ENCODE data around the gene MXRA8. TPM values are rescaled to one million over a fixed set of nuclear protein-coding genes. Genes with fewer than 3 reads are reported as not detected.
A peak's percentile ranks its signal among the peaks of the same experiment; 100 is the strongest.

Gene MXRA8
- total and polyA plus RNA-seq, 9 of the 15 experiments (the other 6 are each of a cell fraction or from before 2014, with no cell fraction given) = 0.66 to 11.3 (median 6.3) TPM

DNA sequence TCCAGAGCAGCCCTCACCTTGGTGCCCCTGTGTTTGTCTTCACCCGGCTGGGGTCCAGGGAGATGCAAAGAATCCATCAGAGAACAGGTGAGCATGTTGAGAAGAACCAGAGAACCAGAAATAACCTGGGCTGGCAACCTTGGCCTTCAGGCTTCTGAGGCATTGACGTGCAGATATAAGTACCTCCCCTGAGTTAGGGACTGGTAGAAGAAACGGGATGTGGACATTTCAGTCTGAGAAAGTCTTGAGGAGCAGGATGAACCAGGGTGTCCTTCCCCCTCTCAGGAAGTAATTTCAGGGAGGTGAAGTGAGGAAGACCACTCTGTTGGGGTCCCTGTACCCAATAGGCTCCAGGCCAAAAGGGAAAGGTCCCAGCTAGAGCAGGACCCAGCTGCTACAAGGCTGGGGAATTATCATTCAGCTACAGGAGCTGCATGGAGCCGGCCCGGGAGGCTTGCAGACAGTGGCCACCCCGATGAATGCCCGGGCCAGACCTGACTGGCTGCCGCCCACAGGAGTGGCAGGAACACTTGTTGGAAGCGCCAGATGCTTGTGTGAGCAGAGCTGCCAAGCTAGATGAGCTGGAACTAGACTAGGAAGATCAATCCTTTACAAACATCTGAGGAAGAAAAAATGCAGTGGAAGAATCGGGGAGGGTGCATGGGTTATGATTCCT, 18.3 kb upstream of the MXRA8 start:
- peak overlapping the region; percentile 100 for H3K4me3 ChIP-seq
- no peaks in the 10 kb centered on the region for H3K27me3 ChIP-seq (ENCODE audit: control insufficient read depth in 2 of 2, insufficient read depth in 2 of 2, low read length in 2 of 2)
- ChIA-PET CTCF (ENCODE audit: low intra/inter-chr PET ratio) (no interaction called here), POLR2A (interaction anchor here (0.6 to 4.2 kb wide), 13 partner anchors 10 to 128 kb away, joined by 3 to 54 read pairs (median 5); partner anchors contain the start of genes CCNL2, MRPL20 and MXRA8)
- H3K4me2 ChIP-seq (ENCODE audit: insufficient read depth, low read length) = peak overlapping the region; percentile 89
- H3K27ac ChIP-seq (ENCODE audit: extremely low read depth, low read depth, low read length) = peak overlapping the region; percentile 97; the same call in 2 of the 3 replicates
- no TSS peak for BruUV-seq (replicated peaks)
- H3K9me1 ChIP-seq (ENCODE audit: control insufficient read depth, insufficient read depth, low read length) = peaks cover 1% of the 10 kb centered on the region
- ATAC-seq (no peak), FAIRE-seq (no peak), DNase-seq (ENCODE audit: extremely low read depth in 1 of 4, low spot score in 3 of 4) (no peak)
- intact Hi-C loops (cut with micrococcal nuclease) (loop anchor here (5.0 to 10.0 kb wide), 3 partner anchors 54 to 128 kb away; partner anchors contain the start of genes ACAP3, CPTP, INTS11 and PUSL1), in situ Hi-C loops (cut with MboI) (no loop called here)
- TF ChIP-seq MEF2D (tag; conservative IDR thresholded peaks at IDR 0.05; ENCODE audit: low read depth) (0 out of 2 replicates have a peak, but pooled peaks have one; percentile 14), ZNF143 (CRISPR knock-in tag; IDR thresholded peaks at IDR 0.05) (peak; percentile 48; the same call in 1 of the 2 replicates), ETV1 (tag; conservative IDR thresholded peaks at IDR 0.05; ENCODE audit: low read depth) (0 out of 2 replicates have a peak, but pooled peaks have one; percentile 0), NRF1 (conservative IDR thresholded peaks at IDR 0.05 in 1 of 2, IDR thresholded peaks at IDR 0.05 in 1 of 2) (0 out of 4 replicates have a peak, but pooled peaks of 1 of the 2 experiments have one; percentile 1), TAL1 (IDR thresholded peaks at IDR 0.05) (no peak), ZNF75A (CRISPR knock-in tag; IDR thresholded peaks at IDR 0.05) (no peak)
- H2AFZ ChIP-seq (ENCODE audit: low read depth, low read length) = peak overlapping the region; percentile 66
- peaks cover 3% of the 10 kb centered on the region; the same call in 1 of the 2 replicates for H4K20me1 ChIP-seq (replicated peaks; ENCODE audit: control insufficient read depth, insufficient read depth, low read length)
- H3K9ac ChIP-seq (ENCODE audit: insufficient read depth in 1 of 2, low read depth in 2 of 2, low read length in 2 of 2) = peak overlapping the region; percentile 99
- H3K79me2 ChIP-seq (ENCODE audit: control insufficient read depth, insufficient read depth, low read length) = peaks cover 29% of the 10 kb centered on the region
- no peaks in the 10 kb centered on the region; the same call in 1 of the 2 replicates for H3K9me3 ChIP-seq (replicated peaks; ENCODE audit: control insufficient read depth, insufficient read depth, low read depth, low read length)
- H3K36me3 ChIP-seq (ENCODE audit: control insufficient read depth, insufficient read depth, low read length) = peaks cover 23% of the 10 kb centered on the region; the same call in 2 of the 3 replicates
- H3K4me1 ChIP-seq (replicated peaks in 1 of 2; ENCODE audit: control insufficient read depth in 2 of 2, insufficient read depth in 2 of 2, low read length in 2 of 2) = peaks cover 11 to 58% of the 10 kb centered on the region in 2 experiments; a peak in 4 of 5 replicates
- WGBS (ENCODE audit: insufficient coverage, low coverage, missing lambda C conversion rate) = 61% methylated on average over 10 of the region's 10 CpGs
